Common myeloid progenitor, CD34-positive (primary cell): ENCODE measurements around the gene KRTAP10-12.

ENCODE experiments used
- CTCF ChIA-PET: fragments of 350-600 bp; sonication (Branson Sonifier 250); formaldehyde crosslinking; loops from one replicate; lab custom pipeline; 2021; ENCODE audit warnings: antibody characterized with exemption; lab: Charles Lee
- POLR2A ChIA-PET: fragments of 350-600 bp; sonication (Branson Sonifier 250); formaldehyde crosslinking; loops from one replicate; lab custom pipeline; 2021; ENCODE audit warnings: antibody characterized with exemption; lab: Charles Lee
- DNase-seq, 3 donors: peaks; one replicate each; pipeline versions ENCODE4 v3.0.0 to v3.0.0-alpha.2; 2013
- H3K27ac ChIP-seq, 2 experiments: 1 replicate in 1 of 2; 2 replicates in 1 of 2; pipeline ENCODE4 v1.7.0; 2013; ENCODE audit warnings: inconsistent platforms in 2 of 2, low read length in 2 of 2, mild to moderate bottlenecking in 2 of 2, low read depth in 1 of 2, moderate library complexity in 1 of 2; ENCODE audit not compliant: severe bottlenecking in 2 of 2, insufficient read depth in 1 of 2, poor library complexity in 1 of 2
- H3K27me3 ChIP-seq, 5 experiments: replicated peaks in 2 of 5; 1 replicate in 3 of 5; 2 replicates in 2 of 5; pipeline versions ENCODE4 v1.6.1 to v1.7.0; 2013; ENCODE audit warnings: low read length in 4 of 5, mild to moderate bottlenecking in 2 of 5, moderate library complexity in 2 of 5, inconsistent platforms in 1 of 5; ENCODE audit not compliant: insufficient read depth in 5 of 5, control insufficient read depth in 4 of 5
- H3K36me3 ChIP-seq, 4 experiments: 1 replicate in 2 of 4; 2 replicates in 2 of 4; pipeline versions ENCODE4 v1.6.1 to v1.7.0; 2013; ENCODE audit warnings: low read length in 3 of 4, control low read depth in 1 of 4, mild to moderate bottlenecking in 1 of 4; ENCODE audit not compliant: control insufficient read depth in 4 of 4, insufficient read depth in 4 of 4
- H3K4me1 ChIP-seq, 4 experiments: 1 replicate in 3 of 4; 2 replicates in 1 of 4; pipeline versions ENCODE4 v1.6.1 to v1.7.1; 2013; ENCODE audit warnings: low read length in 3 of 4, mild to moderate bottlenecking in 3 of 4, control low read depth in 1 of 4, inconsistent platforms in 1 of 4, moderate library complexity in 1 of 4; ENCODE audit not compliant: control insufficient read depth in 4 of 4, insufficient read depth in 4 of 4; ENCODE audit errors: control extremely low read depth in 1 of 4
- H3K4me3 ChIP-seq, 7 experiments: 1 replicate in 4 of 7; 2 replicates in 3 of 7; pipeline versions ENCODE4 v1.5.1 to v1.7.0; 2013; ENCODE audit warnings: mild to moderate bottlenecking in 7 of 7, low read length in 6 of 7, moderate library complexity in 6 of 7, inconsistent platforms in 2 of 7, low read depth in 2 of 7, control low read depth in 1 of 7; ENCODE audit not compliant: insufficient read depth in 4 of 7, control insufficient read depth in 1 of 7; ENCODE audit errors: extremely low read depth in 1 of 7
- H3K9me3 ChIP-seq, 5 experiments: 1 replicate in 4 of 5; 2 replicates in 1 of 5; pipeline versions ENCODE4 v1.6.1 to v1.7.1; 2013; ENCODE audit warnings: low read length in 4 of 5, mild to moderate bottlenecking in 2 of 5, inconsistent platforms in 1 of 5, low read depth in 1 of 5, moderate library complexity in 1 of 5; ENCODE audit not compliant: control insufficient read depth in 4 of 5, insufficient read depth in 2 of 5; ENCODE audit errors: control extremely low read depth in 1 of 5
- WGBS: methylation state at CpG from one replicate; pipeline ENCODE4 v1.1.5; 2013; ENCODE audit not compliant: insufficient coverage; 5-methylcytosine and 5-hydroxymethylcytosine counted together

The KRTAP10-12 gene

GRCh38 chr21:44692798-44693512 lies 4.0 kb upstream of the KRTAP10-12 start:
- H3K9me3 ChIP-seq, result peaks cover 0 to 18% (median 8%) of the 10 kb centered on the region in 5 experiments
- H3K4me1 ChIP-seq, result no peaks in the 10 kb centered on the region
- H3K36me3 ChIP-seq, result no peaks in the 10 kb centered on the region
- no peak overlapping the region for H3K4me3 ChIP-seq
- POLR2A ChIA-PET, result no interaction called here
- H3K27me3 ChIP-seq, result peaks cover 2 to 49% (median 8%) of the 10 kb centered on the region in 5 experiments
- CTCF ChIA-PET, result no interaction called here
- WGBS, result no CpG with 5 or more reads among the region's 2 CpGs
- no peak for DNase-seq
- H3K27ac ChIP-seq, result no peak overlapping the region

- Histone ChIP-seq H3K36me3 (no peaks in the 10 kb centered on the region), H3K4me1 (no peaks in the 10 kb centered on the region), H3K4me3 (no peak overlapping the region), H3K27me3 (peaks cover 4 to 66% (median 15%) of the 10 kb centered on the region in 5 experiments), H3K9me3 (peaks cover 0 to 18% (median 8%) of the 10 kb centered on the region in 5 experiments), H3K27ac (no peak overlapping the region)
- POLR2A ChIA-PET, result no interaction called here
- CTCF ChIA-PET, result no interaction called here
- WGBS, result 67% methylated on average over 11 of the region's 11 CpGs
- DNase-seq, result no peak
Measured at GRCh38 chr21:44694776-44695175, 2.2 kb upstream of the KRTAP10-12 start.

- ChIA-PET POLR2A (no interaction called here), CTCF (no interaction called here)
- peaks cover 5 to 68% (median 16%) of the 10 kb centered on the region in 5 experiments for H3K27me3 ChIP-seq
- no peak overlapping the region for H3K27ac ChIP-seq
- H3K4me1 ChIP-seq, result no peaks in the 10 kb centered on the region
- peaks cover 0 to 18% (median 8%) of the 10 kb centered on the region in 5 experiments for H3K9me3 ChIP-seq
- no peak for DNase-seq
- H3K4me3 ChIP-seq, result no peak overlapping the region
- H3K36me3 ChIP-seq, result no peaks in the 10 kb centered on the region
- WGBS, result 86% methylated on average over 6 of the region's 8 CpGs
Measured at GRCh38 chr21:44695184-44695583, 1.8 kb upstream of the KRTAP10-12 start.

- no peak overlapping the region for H3K4me3 ChIP-seq
- H3K9me3 ChIP-seq, result peaks cover 0 to 18% (median 8%) of the 10 kb centered on the region in 5 experiments
- CTCF ChIA-PET, result no interaction called here
- WGBS, result 95% methylated on average over 7 of the region's 8 CpGs
- peaks cover 4 to 68% (median 19%) of the 10 kb centered on the region in 5 experiments for H3K27me3 ChIP-seq
- no peaks in the 10 kb centered on the region for H3K36me3 ChIP-seq
- no peak for DNase-seq
- no peak overlapping the region for H3K27ac ChIP-seq
- H3K4me1 ChIP-seq, result no peaks in the 10 kb centered on the region
- POLR2A ChIA-PET, result no interaction called here
Measured at GRCh38 chr21:44695641-44696040, 1.3 kb upstream of the KRTAP10-12 start.

GRCh38 chr21:44696572-44696971 lies 400 bp upstream of the KRTAP10-12 start:
- peaks cover 5 to 73% (median 22%) of the 10 kb centered on the region in 5 experiments for H3K27me3 ChIP-seq
- H3K9me3 ChIP-seq, result peaks cover 0 to 18% (median 8%) of the 10 kb centered on the region in 5 experiments
- H3K36me3 ChIP-seq, result no peaks in the 10 kb centered on the region
- CTCF ChIA-PET, result no interaction called here
- no peaks in the 10 kb centered on the region for H3K4me1 ChIP-seq
- no peak overlapping the region for H3K4me3 ChIP-seq
- H3K27ac ChIP-seq, result no peak overlapping the region
- DNase-seq, result no peak
- POLR2A ChIA-PET, result no interaction called here
- 87% methylated on average over 8 of the region's 10 CpGs for WGBS

- Histone ChIP-seq H3K4me3 (no peak overlapping the region), H3K4me1 (no peaks in the 10 kb centered on the region), H3K36me3 (no peaks in the 10 kb centered on the region), H3K9me3 (peaks cover 0 to 10% (median 4%) of the 10 kb centered on the region in 5 experiments), H3K27me3 (peaks cover 4 to 88% (median 22%) of the 10 kb centered on the region in 5 experiments), H3K27ac (no peak overlapping the region)
- DNase-seq, result no peak
- POLR2A ChIA-PET, result no interaction called here
- CTCF ChIA-PET, result no interaction called here
- 49% methylated on average over 22 of the region's 35 CpGs for WGBS
Measured at GRCh38 chr21:44697811-44698734, 1.1 kb downstream of the KRTAP10-12 start.
